ENCODE measurements around the gene TTC21A.

DNA sequence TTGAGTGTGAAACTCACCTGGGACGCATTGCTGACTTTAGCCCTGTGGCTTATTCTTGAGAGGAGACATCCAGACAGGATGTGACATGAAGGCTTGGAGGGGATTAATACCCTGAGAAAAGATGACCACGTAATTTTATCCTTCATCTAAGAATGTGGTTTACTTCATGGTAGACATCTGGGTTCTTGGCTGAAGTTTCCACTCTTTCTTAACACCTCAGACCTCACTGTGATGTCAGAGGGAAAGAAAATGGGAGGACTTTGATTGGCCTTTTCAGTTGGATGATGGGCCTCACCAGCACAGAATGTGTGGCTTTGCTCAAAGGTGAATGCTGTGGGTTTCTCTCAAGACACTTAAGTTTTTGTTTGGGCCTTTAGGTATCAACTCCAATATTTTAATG is 16.6 kb upstream of the TTC21A start:
- TF ChIP-seq EZH2 (IDR thresholded peaks at IDR 0.05; ENCODE audit: borderline replicate concordance, low read depth, low read length, severe bottlenecking) = no peak
- TF ChIP-seq, protein P1, sequence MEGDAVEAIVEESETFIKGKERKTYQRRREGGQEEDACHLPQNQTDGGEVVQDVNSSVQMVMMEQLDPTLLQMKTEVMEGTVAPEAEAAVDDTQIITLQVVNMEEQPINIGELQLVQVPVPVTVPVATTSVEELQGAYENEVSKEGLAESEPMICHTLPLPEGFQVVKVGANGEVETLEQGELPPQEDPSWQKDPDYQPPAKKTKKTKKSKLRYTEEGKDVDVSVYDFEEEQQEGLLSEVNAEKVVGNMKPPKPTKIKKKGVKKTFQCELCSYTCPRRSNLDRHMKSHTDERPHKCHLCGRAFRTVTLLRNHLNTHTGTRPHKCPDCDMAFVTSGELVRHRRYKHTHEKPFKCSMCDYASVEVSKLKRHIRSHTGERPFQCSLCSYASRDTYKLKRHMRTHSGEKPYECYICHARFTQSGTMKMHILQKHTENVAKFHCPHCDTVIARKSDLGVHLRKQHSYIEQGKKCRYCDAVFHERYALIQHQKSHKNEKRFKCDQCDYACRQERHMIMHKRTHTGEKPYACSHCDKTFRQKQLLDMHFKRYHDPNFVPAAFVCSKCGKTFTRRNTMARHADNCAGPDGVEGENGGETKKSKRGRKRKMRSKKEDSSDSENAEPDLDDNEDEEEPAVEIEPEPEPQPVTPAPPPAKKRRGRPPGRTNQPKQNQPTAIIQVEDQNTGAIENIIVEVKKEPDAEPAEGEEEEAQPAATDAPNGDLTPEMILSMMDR (IDR thresholded peaks at IDR 0.05; ENCODE audit: borderline replicate concordance, extremely low read depth, low read length, poor library complexity, severe bottlenecking) = no peak
